Caco-2 (cell line): ENCODE data around the gene CAMK1D. TPM values are rescaled to one million over a fixed set of nuclear protein-coding genes. Genes with fewer than 3 reads are reported as not detected.

Experiments
- BruUV-seq: library from RNA; stranded (reverse); fragments of 400-500 nt; replicated peaks from 2 replicates; lab custom pipeline; 2021; lab: Mats Ljungman, UMichigan
- CTCF ChIA-PET: fragments of 300-600 bp; sonication (Branson Sonifier 250); formaldehyde crosslinking; loops from one replicate; lab custom pipeline; 2022; ENCODE audit warnings: antibody characterized with exemption; lab: Charles Lee
- POLR2A ChIA-PET: fragments of 300-600 bp; sonication (Branson Sonifier 250); formaldehyde crosslinking; loops from one replicate; lab custom pipeline; 2022; ENCODE audit warnings: antibody characterized with exemption; lab: Charles Lee
- DNase-seq, 2 experiments: peaks; one replicate each; pipeline versions ENCODE4 v3.0.0 to v3.0.0-alpha.2; 2020 to 2022
- H3K27me3 ChIP-seq: replicated peaks from 2 replicates; pipeline ENCODE4 v1.6.0; 2011; ENCODE audit warnings: low read length; ENCODE audit not compliant: control insufficient read depth, insufficient read depth
- H3K36me3 ChIP-seq: 2 replicates; pipeline ENCODE4 v1.5.1; 2011; ENCODE audit warnings: low read length; ENCODE audit not compliant: control insufficient read depth, insufficient read depth
- H3K4me1 ChIP-seq: fragments of 250-450 bp; sonication (Bioruptor Pico); 2 replicates; pipeline ENCODE4 v1.5.1; 2020; ENCODE audit warnings: mild to moderate bottlenecking
- H3K4me3 ChIP-seq: 2 replicates; pipeline ENCODE4 v1.5.1; 2011; ENCODE audit warnings: low read depth, mild to moderate bottlenecking, control low read depth, low read length
- H3K9me3 ChIP-seq: fragments of 250-450 bp; sonication (Bioruptor Pico); 2 replicates; pipeline ENCODE4 v1.5.1; 2020; ENCODE audit warnings: mild to moderate bottlenecking, moderate library complexity
- H3K27ac Mint-ChIP-seq: one replicate; pipeline ENCODE4 v1.8.0; 2022; ENCODE audit warnings: mixed read lengths; ENCODE audit not compliant: unreplicated experiment
- H3K27me3 Mint-ChIP-seq: one replicate; pipeline ENCODE4 v1.8.0; 2022; ENCODE audit warnings: mixed read lengths; ENCODE audit not compliant: insufficient read depth, unreplicated experiment
- H3K36me3 Mint-ChIP-seq: one replicate; pipeline ENCODE4 v1.8.0; 2022; ENCODE audit warnings: mild to moderate bottlenecking, mixed read lengths; ENCODE audit not compliant: insufficient read depth, unreplicated experiment
- H3K4me1 Mint-ChIP-seq: one replicate; pipeline ENCODE4 v1.8.0; 2022; ENCODE audit warnings: low read depth, mixed read lengths; ENCODE audit not compliant: unreplicated experiment
- H3K4me3 Mint-ChIP-seq: one replicate; pipeline ENCODE4 v1.8.0; 2022; ENCODE audit warnings: mild to moderate bottlenecking, moderate library complexity, mixed read lengths; ENCODE audit not compliant: unreplicated experiment
- H3K9me3 Mint-ChIP-seq: one replicate; pipeline ENCODE4 v1.8.0; 2022; ENCODE audit warnings: mixed read lengths; ENCODE audit not compliant: unreplicated experiment
- CTCF ChIP-seq, 2 experiments: fragments of 200-600 bp in 1 of 2; IDR thresholded peaks; 1 replicate in 1 of 2; 2 replicates in 1 of 2; pipeline versions ENCODE4 v1.5.1 to v1.8.0; 2011 to 2022; ENCODE audit warnings: antibody characterized with exemption in 1 of 2, control low read depth in 1 of 2, inconsistent platforms in 1 of 2, low read depth in 1 of 2, low read length in 1 of 2, mild to moderate bottlenecking in 1 of 2, moderate library complexity in 1 of 2; ENCODE audit not compliant: insufficient read depth in 1 of 2, severe bottlenecking in 1 of 2, unreplicated experiment in 1 of 2
- intact Hi-C: fragments of 100-400 bp; cut with micrococcal nuclease; formaldehyde crosslinking; loops from one replicate; pipeline ENCODE4 v1.10.0; 2022; ENCODE audit not compliant: unreplicated experiment
- total RNA-seq: library from RNA; stranded (reverse); gene quantifications from 2 replicates; pipeline ENCODE4 v1.2.3, GENCODE V29; 2022

The CAMK1D gene
- total RNA-seq, 1 experiment from 2014 or later, result 10.9 TPM

GRCh38 chr10:12412666-12413368, 63.5 kb downstream of the CAMK1D start:
- BruUV-seq, result no TSS peak

GRCh38 chr10:12413369-12413711, 64.0 kb downstream of the CAMK1D start:
- H3K27me3 Mint-ChIP-seq, result no peaks in the 10 kb centered on the region

More at GRCh38 chr10:12412666-12413368, 63.5 kb downstream of the CAMK1D start:
- intact Hi-C loops, result no loop called here
- Mint-ChIP-seq H3K27ac (no peak overlapping the region), H3K4me1 (no peaks in the 10 kb centered on the region), H3K9me3 (peaks cover 12% of the 10 kb centered on the region), H3K4me3 (no peak overlapping the region), H3K27me3 (no peaks in the 10 kb centered on the region), H3K36me3 (no peaks in the 10 kb centered on the region)
- Histone ChIP-seq H3K27me3 (no peaks in the 10 kb centered on the region), H3K4me3 (no peak overlapping the region), H3K4me1 (no peaks in the 10 kb centered on the region), H3K9me3 (no peaks in the 10 kb centered on the region), H3K36me3 (no peaks in the 10 kb centered on the region)
- CTCF ChIA-PET, result no interaction called here
- POLR2A ChIA-PET, result no interaction called here
- DNase-seq, result peak in 1 of 2 experiments; percentile 26
- no peak for TF ChIP-seq CTCF (IDR thresholded peaks at IDR 0.05; ENCODE audit: insufficient read depth in 1 of 2, low read depth in 1 of 2, low read length in 1 of 2, severe bottlenecking in 1 of 2, unreplicated experiment in 1 of 2)

More at GRCh38 chr10:12413369-12413711, 64.0 kb downstream of the CAMK1D start:
- Mint-ChIP-seq H3K27ac (no peak overlapping the region), H3K4me1 (no peaks in the 10 kb centered on the region), H3K36me3 (no peaks in the 10 kb centered on the region), H3K4me3 (no peak overlapping the region), H3K9me3 (peaks cover 12% of the 10 kb centered on the region)
- BruUV-seq, result no TSS peak
- CTCF ChIA-PET, result no interaction called here
- no peaks in the 10 kb centered on the region for H3K9me3 ChIP-seq
- H3K27me3 ChIP-seq, result no peaks in the 10 kb centered on the region
- no peaks in the 10 kb centered on the region for H3K36me3 ChIP-seq
- H3K4me3 ChIP-seq, result no peak overlapping the region
- intact Hi-C loops, result no loop called here
- H3K4me1 ChIP-seq, result no peaks in the 10 kb centered on the region
- no peak for DNase-seq
- TF ChIP-seq CTCF (IDR thresholded peaks at IDR 0.05; ENCODE audit: insufficient read depth in 1 of 2, low read depth in 1 of 2, low read length in 1 of 2, severe bottlenecking in 1 of 2, unreplicated experiment in 1 of 2), result no peak
- POLR2A ChIA-PET, result no interaction called here
